Mesendoderm (in vitro differentiated cells): ENCODE data around the gene PLB1.
"Not testable (repeated sequence)": the region's sequence is repeated elsewhere in the genome, so short reads cannot be mapped to it uniquely, and the experiment has no call there.

Experiments
- DNase-seq: peaks from one replicate; pipeline ENCODE4 v3.0.0; 2013
- H2AK5ac ChIP-seq: 2 replicates; pipeline ENCODE4 v1.6.1; 2013; ENCODE audit warnings: low read length, inconsistent platforms
- H2BK120ac ChIP-seq: 2 replicates; pipeline ENCODE4 v1.6.1; 2013; ENCODE audit warnings: low read depth, mild to moderate bottlenecking, low read length, moderate library complexity, mixed read lengths
- H2BK15ac ChIP-seq: replicated peaks from 2 replicates; pipeline ENCODE4 v1.6.1; 2013; ENCODE audit warnings: low read depth, mild to moderate bottlenecking, moderate library complexity
- H2BK5ac ChIP-seq: 2 replicates; pipeline ENCODE4 v1.6.1; 2013; ENCODE audit warnings: low read length, inconsistent platforms
- H3K18ac ChIP-seq: 2 replicates; pipeline ENCODE4 v1.6.1; 2013; ENCODE audit warnings: mild to moderate bottlenecking, low read length, mixed read lengths
- H3K23ac ChIP-seq: one replicate; pipeline ENCODE4 v1.6.1; 2013; ENCODE audit warnings: low read length
- H3K27ac ChIP-seq: 2 replicates; pipeline ENCODE4 v1.5.1; 2013; ENCODE audit warnings: low read depth, mild to moderate bottlenecking, inconsistent platforms, low read length, moderate library complexity
- H3K27me3 ChIP-seq: 2 replicates; pipeline ENCODE4 v1.6.1; 2013; ENCODE audit warnings: low read length, control low read depth, mild to moderate bottlenecking, inconsistent platforms; ENCODE audit not compliant: insufficient read depth, poor library complexity
- H3K36me3 ChIP-seq: 2 replicates; pipeline ENCODE4 v1.6.1; 2013; ENCODE audit warnings: low read length, inconsistent platforms; ENCODE audit not compliant: control insufficient read depth, insufficient read depth
- H3K4ac ChIP-seq: one replicate; pipeline ENCODE4 v1.6.1; 2013; ENCODE audit warnings: low read depth, mild to moderate bottlenecking, low read length, moderate library complexity
- H3K4me1 ChIP-seq: 2 replicates; pipeline ENCODE4 v1.6.1; 2013; ENCODE audit warnings: low read depth, low read length, inconsistent platforms; ENCODE audit not compliant: control insufficient read depth
- H3K4me2 ChIP-seq: 2 replicates; pipeline ENCODE4 v1.6.1; 2013; ENCODE audit warnings: low read length
- H3K4me3 ChIP-seq: 2 replicates; pipeline ENCODE4 v1.5.1; 2013; ENCODE audit warnings: mild to moderate bottlenecking, low read length
- H3K56ac ChIP-seq: one replicate; pipeline ENCODE4 v1.6.1; 2013; ENCODE audit warnings: low read length
- H3K79me1 ChIP-seq: 2 replicates; pipeline ENCODE4 v1.6.1; 2013; ENCODE audit warnings: low read length, inconsistent platforms
- H3K79me2 ChIP-seq: 2 replicates; pipeline ENCODE4 v1.6.1; 2013; ENCODE audit warnings: mild to moderate bottlenecking, low read length; ENCODE audit not compliant: control insufficient read depth, insufficient read depth
- H3K9ac ChIP-seq: 2 replicates; pipeline ENCODE4 v1.6.1; 2013; ENCODE audit warnings: low read length, inconsistent platforms
- H4K5ac ChIP-seq: one replicate; pipeline ENCODE4 v1.6.1; 2013; ENCODE audit warnings: low read length
- H4K8ac ChIP-seq: one replicate; pipeline ENCODE4 v1.6.1; 2013; ENCODE audit warnings: low read depth, mild to moderate bottlenecking, control low read depth, low read length, moderate library complexity
- WGBS: extraction: QIAGEN DNeasy Blood & Tissue Kit; methylation state at CpG from one replicate; pipeline ENCODE4 v1.1.7; 2013; ENCODE audit warnings: low lambda C conversion rate, missing lambda C conversion rate; ENCODE audit not compliant: insufficient coverage; ENCODE audit errors: extremely low coverage; 5-methylcytosine and 5-hydroxymethylcytosine counted together

Gene PLB1

GRCh38 chr2:28664120-28664842 is 168.4 kb downstream of the PLB1 start:
- H3K4me3 ChIP-seq, result no peak overlapping the region
- no peak overlapping the region for H3K18ac ChIP-seq
- H4K5ac ChIP-seq, result no peak overlapping the region
- no peak for DNase-seq
- H3K4ac ChIP-seq, result no peak overlapping the region
- no peak overlapping the region for H3K4me2 ChIP-seq
- no peak overlapping the region for H4K8ac ChIP-seq
- no peaks in the 10 kb centered on the region for H3K79me1 ChIP-seq
- no peaks in the 10 kb centered on the region for H3K36me3 ChIP-seq
- no peak overlapping the region for H3K9ac ChIP-seq
- H2AK5ac ChIP-seq, result no peak overlapping the region
- H3K27me3 ChIP-seq, result no peaks in the 10 kb centered on the region
- no peak overlapping the region for H2BK5ac ChIP-seq
- no peak overlapping the region for H2BK120ac ChIP-seq
- H3K4me1 ChIP-seq, result no peaks in the 10 kb centered on the region
- WGBS, result no CpG with 5 or more reads among the region's 22 CpGs
- H3K27ac ChIP-seq, result no peak overlapping the region
- H3K56ac ChIP-seq, result no peak overlapping the region
- H3K79me2 ChIP-seq, result no peaks in the 10 kb centered on the region
- H2BK15ac ChIP-seq, result no peak overlapping the region
- H3K23ac ChIP-seq, result no peak overlapping the region

GRCh38 chr2:28665041-28665704 is 169.3 kb downstream of the PLB1 start:
- H3K36me3 ChIP-seq, result no peaks in the 10 kb centered on the region
- H3K4me3 ChIP-seq, result no peak overlapping the region
- no peak overlapping the region for H3K4ac ChIP-seq
- no peak overlapping the region for H2BK15ac ChIP-seq
- H3K27ac ChIP-seq, result no peak overlapping the region
- H2BK120ac ChIP-seq, result no peak overlapping the region
- no peak overlapping the region for H3K4me2 ChIP-seq
- H2AK5ac ChIP-seq, result no peak overlapping the region
- WGBS, result no CpG with 5 or more reads among the region's 8 CpGs
- no peaks in the 10 kb centered on the region for H3K79me1 ChIP-seq
- H4K8ac ChIP-seq, result no peak overlapping the region
- no peak for DNase-seq
- H3K4me1 ChIP-seq, result no peaks in the 10 kb centered on the region
- no peak overlapping the region for H3K23ac ChIP-seq
- no peaks in the 10 kb centered on the region for H3K79me2 ChIP-seq
- no peak overlapping the region for H3K9ac ChIP-seq
- no peak overlapping the region for H3K18ac ChIP-seq
- no peak overlapping the region for H4K5ac ChIP-seq
- H2BK5ac ChIP-seq, result no peak overlapping the region
- no peaks in the 10 kb centered on the region for H3K27me3 ChIP-seq
- no peak overlapping the region for H3K56ac ChIP-seq

GRCh38 chr2:28665811-28666377 is 170.0 kb downstream of the PLB1 start:
- H3K79me2 ChIP-seq, H2BK5ac ChIP-seq, H2BK15ac ChIP-seq, H3K27ac ChIP-seq, H2BK120ac ChIP-seq, H3K4me2 ChIP-seq, H3K27me3 ChIP-seq, H3K9ac ChIP-seq, H4K5ac ChIP-seq, H2AK5ac ChIP-seq, H3K4me3 ChIP-seq, H3K4me1 ChIP-seq, H3K23ac ChIP-seq, H3K36me3 ChIP-seq, H3K4ac ChIP-seq, H4K8ac ChIP-seq, H3K18ac ChIP-seq, H3K56ac ChIP-seq, H3K79me1 ChIP-seq, DNase-seq: not testable (repeated sequence)
- WGBS, result no CpG with 5 or more reads among the region's 4 CpGs

GRCh38 chr2:28666496-28667184 is 170.8 kb downstream of the PLB1 start:
- Histone ChIP-seq H3K36me3 (no peaks in the 10 kb centered on the region), H2BK120ac (no peak overlapping the region), H3K27ac (no peak overlapping the region), H2BK5ac (no peak overlapping the region), H4K8ac (no peak overlapping the region), H3K79me1 (no peaks in the 10 kb centered on the region), H3K4ac (no peak overlapping the region), H3K23ac (no peak overlapping the region), H3K9ac (no peak overlapping the region), H4K5ac (no peak overlapping the region), H3K27me3 (no peaks in the 10 kb centered on the region), H2BK15ac (no peak overlapping the region), H3K4me1 (no peaks in the 10 kb centered on the region), H3K4me2 (no peak overlapping the region), H3K79me2 (no peaks in the 10 kb centered on the region), H2AK5ac (no peak overlapping the region), H3K56ac (no peak overlapping the region), H3K4me3 (no peak overlapping the region), H3K18ac (no peak overlapping the region)
- DNase-seq, result no peak
- no CpG with 5 or more reads among the region's 8 CpGs for WGBS

GRCh38 chr2:28667261-28667660 is 171.4 kb downstream of the PLB1 start:
- H3K27ac ChIP-seq, result no peak overlapping the region

More at GRCh38 chr2:28667261-28667660, 171.4 kb downstream of the PLB1 start:
- Histone ChIP-seq H3K4me1 (no peaks in the 10 kb centered on the region), H2AK5ac (no peak overlapping the region), H4K8ac (no peak overlapping the region), H3K4ac (no peak overlapping the region), H3K18ac (no peak overlapping the region), H3K79me2 (no peaks in the 10 kb centered on the region), H3K36me3 (no peaks in the 10 kb centered on the region), H3K79me1 (no peaks in the 10 kb centered on the region), H3K23ac (no peak overlapping the region), H2BK120ac (no peak overlapping the region), H3K56ac (no peak overlapping the region), H3K4me3 (no peak overlapping the region), H3K27me3 (no peaks in the 10 kb centered on the region), H4K5ac (no peak overlapping the region), H2BK15ac (no peak overlapping the region), H2BK5ac (no peak overlapping the region), H3K4me2 (no peak overlapping the region), H3K9ac (no peak overlapping the region)
- WGBS, result no CpG with 5 or more reads among the region's 6 CpGs
- no peak for DNase-seq
